Suprapubic skin (tissue), 4 donors: ENCODE data around the gene GTF3C6.
A peak's percentile ranks its signal among the peaks of the same experiment; 100 is the strongest.

Experiments used
- CTCF ChIP-seq, 2 donors: fragments of 200-600 bp in 1 of 2; fragments of 450-650 bp in 1 of 2; sonication (generic) in 1 of 2; IDR thresholded peaks; one replicate each; pipeline ENCODE4 v1.5.1; 2016 to 2019; ENCODE audit warnings: antibody characterized with exemption in 2 of 2, mild to moderate bottlenecking in 1 of 2, moderate library complexity in 1 of 2
- EP300 ChIP-seq: sonication (generic); formaldehyde crosslinking; IDR thresholded peaks from one replicate; pipeline ENCODE4 v1.6.1; 2017; ENCODE audit warnings: antibody characterized with exemption
- POLR2A ChIP-seq, 2 donors: fragments of 450-650 bp; IDR thresholded peaks; one replicate each; pipeline ENCODE4 v1.6.1; 2017; ENCODE audit warnings: antibody characterized with exemption in 2 of 2, mild to moderate bottlenecking in 2 of 2, moderate library complexity in 2 of 2
- POLR2AphosphoS5 ChIP-seq, 3 donors: sonication (generic); formaldehyde crosslinking; IDR thresholded peaks; one replicate each; pipeline ENCODE4 v1.6.1; 2017; ENCODE audit warnings: antibody characterized with exemption in 3 of 3

- TF ChIP-seq CTCF (IDR thresholded peaks at IDR 0.05) (no peak), POLR2A (IDR thresholded peaks at IDR 0.05) (peak; percentile 10 to 72), EP300 (no peak), POLR2AphosphoS5 (IDR thresholded peaks at IDR 0.05) (peak; percentile 22 to 89 (median 56))
These were observed at the start of gene GTF3C6 for GRCh38 chr6:110958329-110959192.
